Peyer's patch (tissue), 4 donors: Measurements from ENCODE around the gene IPCEF1.

Experiments used
- POLR2A ChIP-seq, 2 donors: fragments of 450-650 bp; IDR thresholded peaks; one replicate each; pipeline ENCODE4 v1.5.1; 2017; ENCODE audit warnings: antibody characterized with exemption in 2 of 2, mild to moderate bottlenecking in 2 of 2, moderate library complexity in 2 of 2
- TF ChIP-seq, protein P1 (sequence below), 6 experiments: fragments of 450-650 bp in 4 of 6; fragments of 200-600 bp in 2 of 6; sonication (generic) in 1 of 6; IDR thresholded peaks; one replicate each; pipeline ENCODE4 v1.5.1; 2017 to 2019; ENCODE audit warnings: antibody characterized with exemption in 6 of 6, mild to moderate bottlenecking in 3 of 6, moderate library complexity in 1 of 6

DNA sequence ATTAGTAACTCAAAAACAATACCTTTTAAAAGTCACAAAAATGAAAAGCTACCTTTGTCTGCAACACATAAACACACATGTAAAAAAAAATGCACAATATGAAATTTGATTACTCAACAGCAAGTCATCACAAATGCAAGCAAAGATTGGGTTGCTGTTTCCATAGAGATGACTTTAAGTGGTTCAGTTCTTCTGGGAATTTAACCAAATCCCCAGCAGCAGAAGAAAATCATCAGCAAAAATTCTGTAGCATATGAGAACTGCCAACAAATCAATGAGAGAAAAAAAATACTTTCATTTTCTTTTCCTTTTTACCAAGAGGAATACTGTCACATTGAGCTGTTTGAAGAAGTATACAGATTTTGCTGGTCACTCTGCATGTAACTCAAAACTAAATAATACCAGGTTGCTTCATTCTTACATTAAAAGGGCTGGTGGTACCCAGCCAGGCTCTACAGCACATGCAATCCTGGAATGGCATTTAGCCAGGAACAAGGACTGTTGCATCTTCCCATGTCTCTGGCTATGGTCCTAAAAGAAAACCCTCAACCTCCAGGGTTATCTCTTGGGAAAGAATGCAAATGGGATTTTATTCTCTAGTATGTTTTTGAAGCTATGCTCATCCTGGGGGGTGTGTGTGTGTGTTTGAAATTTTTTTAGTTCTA is 159.3 kb downstream of the IPCEF1 start:
- TF ChIP-seq, protein P1, sequence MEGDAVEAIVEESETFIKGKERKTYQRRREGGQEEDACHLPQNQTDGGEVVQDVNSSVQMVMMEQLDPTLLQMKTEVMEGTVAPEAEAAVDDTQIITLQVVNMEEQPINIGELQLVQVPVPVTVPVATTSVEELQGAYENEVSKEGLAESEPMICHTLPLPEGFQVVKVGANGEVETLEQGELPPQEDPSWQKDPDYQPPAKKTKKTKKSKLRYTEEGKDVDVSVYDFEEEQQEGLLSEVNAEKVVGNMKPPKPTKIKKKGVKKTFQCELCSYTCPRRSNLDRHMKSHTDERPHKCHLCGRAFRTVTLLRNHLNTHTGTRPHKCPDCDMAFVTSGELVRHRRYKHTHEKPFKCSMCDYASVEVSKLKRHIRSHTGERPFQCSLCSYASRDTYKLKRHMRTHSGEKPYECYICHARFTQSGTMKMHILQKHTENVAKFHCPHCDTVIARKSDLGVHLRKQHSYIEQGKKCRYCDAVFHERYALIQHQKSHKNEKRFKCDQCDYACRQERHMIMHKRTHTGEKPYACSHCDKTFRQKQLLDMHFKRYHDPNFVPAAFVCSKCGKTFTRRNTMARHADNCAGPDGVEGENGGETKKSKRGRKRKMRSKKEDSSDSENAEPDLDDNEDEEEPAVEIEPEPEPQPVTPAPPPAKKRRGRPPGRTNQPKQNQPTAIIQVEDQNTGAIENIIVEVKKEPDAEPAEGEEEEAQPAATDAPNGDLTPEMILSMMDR (IDR thresholded peaks at IDR 0.05) = no peak
- no peak for TF ChIP-seq POLR2A (IDR thresholded peaks at IDR 0.05)
